ENCODE data around the gene PDZRN4.

The PDZRN4 gene

GRCh38 chr12:41361738-41362137 lies 173.6 kb downstream of the PDZRN4 start:
- Histone ChIP-seq H3K9me3 (ENCODE audit: control insufficient read depth in 2 of 2, low read length in 2 of 2) (no peaks in the 10 kb centered on the region), H3K4me1 (ENCODE audit: control insufficient read depth, insufficient read depth, low read length) (no peaks in the 10 kb centered on the region), H3K9ac (ENCODE audit: low read length in 2 of 2) (no peak overlapping the region), H3K27me3 (ENCODE audit: control insufficient read depth in 1 of 2, insufficient read depth in 2 of 2, low read length in 2 of 2) (no peaks in the 10 kb centered on the region), H3K27ac (ENCODE audit: low read length) (no peak overlapping the region), H3K4me3 (ENCODE audit: low read length in 2 of 2) (no peak overlapping the region), H3K36me3 (ENCODE audit: control insufficient read depth in 2 of 2, insufficient read depth in 2 of 2, low read length in 2 of 2) (no peaks in the 10 kb centered on the region)

GRCh38 chr12:41362510-41362909 lies 174.4 kb downstream of the PDZRN4 start:
- Histone ChIP-seq H3K27me3 (ENCODE audit: control insufficient read depth in 1 of 2, insufficient read depth in 2 of 2, low read length in 2 of 2) (no peaks in the 10 kb centered on the region), H3K9ac (ENCODE audit: low read length in 2 of 2) (no peak overlapping the region), H3K4me3 (ENCODE audit: low read length in 2 of 2) (no peak overlapping the region), H3K36me3 (ENCODE audit: control insufficient read depth in 2 of 2, insufficient read depth in 2 of 2, low read length in 2 of 2) (no peaks in the 10 kb centered on the region), H3K27ac (ENCODE audit: low read length) (no peak overlapping the region), H3K4me1 (ENCODE audit: control insufficient read depth, insufficient read depth, low read length) (no peaks in the 10 kb centered on the region), H3K9me3 (ENCODE audit: control insufficient read depth in 2 of 2, low read length in 2 of 2) (no peaks in the 10 kb centered on the region)

- H3K36me3 ChIP-seq (ENCODE audit: control insufficient read depth in 2 of 2, insufficient read depth in 2 of 2, low read length in 2 of 2), result no peaks in the 10 kb centered on the region
- no peak overlapping the region for H3K27ac ChIP-seq (ENCODE audit: low read length)
- no peak overlapping the region for H3K4me3 ChIP-seq (ENCODE audit: low read length in 2 of 2)
- H3K9me3 ChIP-seq (ENCODE audit: control insufficient read depth in 2 of 2, low read length in 2 of 2), result no peaks in the 10 kb centered on the region
- H3K4me1 ChIP-seq (ENCODE audit: control insufficient read depth, insufficient read depth, low read length), result no peaks in the 10 kb centered on the region
- no peak overlapping the region for H3K9ac ChIP-seq (ENCODE audit: low read length in 2 of 2)
- no peaks in the 10 kb centered on the region for H3K27me3 ChIP-seq (ENCODE audit: control insufficient read depth in 1 of 2, insufficient read depth in 2 of 2, low read length in 2 of 2)
Measured at GRCh38 chr12:41362931-41363330, 174.8 kb downstream of the PDZRN4 start.

GRCh38 chr12:41364211-41364610 lies 176.1 kb downstream of the PDZRN4 start:
- no peaks in the 10 kb centered on the region for H3K36me3 ChIP-seq (ENCODE audit: control insufficient read depth in 2 of 2, insufficient read depth in 2 of 2, low read length in 2 of 2)
- no peaks in the 10 kb centered on the region for H3K27me3 ChIP-seq (ENCODE audit: control insufficient read depth in 1 of 2, insufficient read depth in 2 of 2, low read length in 2 of 2)

GRCh38 chr12:41365653-41366171 lies 177.6 kb downstream of the PDZRN4 start:
- no peaks in the 10 kb centered on the region for H3K36me3 ChIP-seq (ENCODE audit: control insufficient read depth in 2 of 2, insufficient read depth in 2 of 2, low read length in 2 of 2)
- no peaks in the 10 kb centered on the region for H3K9me3 ChIP-seq (ENCODE audit: control insufficient read depth in 2 of 2, low read length in 2 of 2)
- H3K9ac ChIP-seq (ENCODE audit: low read length in 2 of 2), result no peak overlapping the region
- H3K27me3 ChIP-seq (ENCODE audit: control insufficient read depth in 1 of 2, insufficient read depth in 2 of 2, low read length in 2 of 2), result no peaks in the 10 kb centered on the region
- no peak overlapping the region for H3K4me3 ChIP-seq (ENCODE audit: low read length in 2 of 2)
- H3K27ac ChIP-seq (ENCODE audit: low read length), result no peak overlapping the region
- no peaks in the 10 kb centered on the region for H3K4me1 ChIP-seq (ENCODE audit: control insufficient read depth, insufficient read depth, low read length)

More at GRCh38 chr12:41364211-41364610, 176.1 kb downstream of the PDZRN4 start:
- no peak overlapping the region for H3K4me3 ChIP-seq (ENCODE audit: low read length in 2 of 2)
- H3K9ac ChIP-seq (ENCODE audit: low read length in 2 of 2), result no peak overlapping the region
- no peak overlapping the region for H3K27ac ChIP-seq (ENCODE audit: low read length)
- H3K4me1 ChIP-seq (ENCODE audit: control insufficient read depth, insufficient read depth, low read length), result no peaks in the 10 kb centered on the region
- no peaks in the 10 kb centered on the region for H3K9me3 ChIP-seq (ENCODE audit: control insufficient read depth in 2 of 2, low read length in 2 of 2)

GRCh38 chr12:41367726-41368405 lies 179.7 kb downstream of the PDZRN4 start:
- no peaks in the 10 kb centered on the region for H3K27me3 ChIP-seq (ENCODE audit: control insufficient read depth in 1 of 2, insufficient read depth in 2 of 2, low read length in 2 of 2)
- no peaks in the 10 kb centered on the region for H3K9me3 ChIP-seq (ENCODE audit: control insufficient read depth in 2 of 2, low read length in 2 of 2)
- no peak overlapping the region for H3K9ac ChIP-seq (ENCODE audit: low read length in 2 of 2)
- H3K4me1 ChIP-seq (ENCODE audit: control insufficient read depth, insufficient read depth, low read length), result no peaks in the 10 kb centered on the region
- no peak overlapping the region for H3K27ac ChIP-seq (ENCODE audit: low read length)
- no peak overlapping the region for H3K4me3 ChIP-seq (ENCODE audit: low read length in 2 of 2)
- no peaks in the 10 kb centered on the region for H3K36me3 ChIP-seq (ENCODE audit: control insufficient read depth in 2 of 2, insufficient read depth in 2 of 2, low read length in 2 of 2)

GRCh38 chr12:41380878-41381277 lies 192.8 kb downstream of the PDZRN4 start:
- Histone ChIP-seq H3K27ac (ENCODE audit: low read length) (no peak overlapping the region), H3K9ac (ENCODE audit: low read length in 2 of 2) (no peak overlapping the region), H3K9me3 (ENCODE audit: control insufficient read depth in 2 of 2, low read length in 2 of 2) (no peaks in the 10 kb centered on the region), H3K36me3 (ENCODE audit: control insufficient read depth in 2 of 2, insufficient read depth in 2 of 2, low read length in 2 of 2) (no peaks in the 10 kb centered on the region), H3K4me1 (ENCODE audit: control insufficient read depth, insufficient read depth, low read length) (no peaks in the 10 kb centered on the region), H3K27me3 (ENCODE audit: control insufficient read depth in 1 of 2, insufficient read depth in 2 of 2, low read length in 2 of 2) (no peaks in the 10 kb centered on the region), H3K4me3 (ENCODE audit: low read length in 2 of 2) (no peak overlapping the region)

GRCh38 chr12:41402801-41403200 lies 214.7 kb downstream of the PDZRN4 start:
- no peak overlapping the region for H3K27ac ChIP-seq (ENCODE audit: low read length)
- H3K4me3 ChIP-seq (ENCODE audit: low read length in 2 of 2), result no peak overlapping the region
- H3K9me3 ChIP-seq (ENCODE audit: control insufficient read depth in 2 of 2, low read length in 2 of 2), result no peaks in the 10 kb centered on the region
- no peak overlapping the region for H3K9ac ChIP-seq (ENCODE audit: low read length in 2 of 2)
- H3K36me3 ChIP-seq (ENCODE audit: control insufficient read depth in 2 of 2, insufficient read depth in 2 of 2, low read length in 2 of 2), result no peaks in the 10 kb centered on the region
- H3K4me1 ChIP-seq (ENCODE audit: control insufficient read depth, insufficient read depth, low read length), result no peaks in the 10 kb centered on the region
- no peaks in the 10 kb centered on the region for H3K27me3 ChIP-seq (ENCODE audit: control insufficient read depth in 1 of 2, insufficient read depth in 2 of 2, low read length in 2 of 2)

- no peak overlapping the region for H3K4me3 ChIP-seq (ENCODE audit: low read length in 2 of 2)
- no peaks in the 10 kb centered on the region for H3K36me3 ChIP-seq (ENCODE audit: control insufficient read depth in 2 of 2, insufficient read depth in 2 of 2, low read length in 2 of 2)
- no peaks in the 10 kb centered on the region for H3K9me3 ChIP-seq (ENCODE audit: control insufficient read depth in 2 of 2, low read length in 2 of 2)
- H3K27me3 ChIP-seq (ENCODE audit: control insufficient read depth in 1 of 2, insufficient read depth in 2 of 2, low read length in 2 of 2), result no peaks in the 10 kb centered on the region
- H3K9ac ChIP-seq (ENCODE audit: low read length in 2 of 2), result no peak overlapping the region
- no peak overlapping the region for H3K27ac ChIP-seq (ENCODE audit: low read length)
- H3K4me1 ChIP-seq (ENCODE audit: control insufficient read depth, insufficient read depth, low read length), result no peaks in the 10 kb centered on the region
Measured at GRCh38 chr12:41407232-41407799, 219.2 kb downstream of the PDZRN4 start.

- no peak overlapping the region for H3K27ac ChIP-seq (ENCODE audit: low read length)
- H3K9me3 ChIP-seq (ENCODE audit: control insufficient read depth in 2 of 2, low read length in 2 of 2), result no peaks in the 10 kb centered on the region
- no peaks in the 10 kb centered on the region for H3K27me3 ChIP-seq (ENCODE audit: control insufficient read depth in 1 of 2, insufficient read depth in 2 of 2, low read length in 2 of 2)
- H3K9ac ChIP-seq (ENCODE audit: low read length in 2 of 2), result no peak overlapping the region
- H3K36me3 ChIP-seq (ENCODE audit: control insufficient read depth in 2 of 2, insufficient read depth in 2 of 2, low read length in 2 of 2), result no peaks in the 10 kb centered on the region
- no peak overlapping the region for H3K4me3 ChIP-seq (ENCODE audit: low read length in 2 of 2)
- no peaks in the 10 kb centered on the region for H3K4me1 ChIP-seq (ENCODE audit: control insufficient read depth, insufficient read depth, low read length)
Measured at GRCh38 chr12:41409628-41410027, 221.5 kb downstream of the PDZRN4 start.

GRCh38 chr12:41418586-41418985 lies 230.5 kb downstream of the PDZRN4 start:
- Histone ChIP-seq H3K9me3 (ENCODE audit: control insufficient read depth in 2 of 2, low read length in 2 of 2) (no peaks in the 10 kb centered on the region), H3K27ac (ENCODE audit: low read length) (no peak overlapping the region), H3K36me3 (ENCODE audit: control insufficient read depth in 2 of 2, insufficient read depth in 2 of 2, low read length in 2 of 2) (no peaks in the 10 kb centered on the region), H3K27me3 (ENCODE audit: control insufficient read depth in 1 of 2, insufficient read depth in 2 of 2, low read length in 2 of 2) (no peaks in the 10 kb centered on the region), H3K9ac (ENCODE audit: low read length in 2 of 2) (no peak overlapping the region), H3K4me3 (ENCODE audit: low read length in 2 of 2) (no peak overlapping the region), H3K4me1 (ENCODE audit: control insufficient read depth, insufficient read depth, low read length) (no peaks in the 10 kb centered on the region)

Data from stomach smooth muscle (tissue), 2 donors.